SK-N-SH treated with all-trans-retinoic acid at 6 μM for 48 hours (cell line): Measurements from ENCODE around the gene SSTR5.

Experiments
- BACH2 ChIP-seq: fragments of 250-450 bp; sonication (Bioruptor Pico); IDR thresholded peaks from 2 replicates; pipeline ENCODE4 v1.9.0; 2021; ENCODE audit warnings: mild to moderate bottlenecking, borderline replicate concordance
- CSDC2 ChIP-seq: fragments of 250-450 bp; sonication (Bioruptor Pico); IDR thresholded peaks from 2 replicates; pipeline ENCODE4 v1.5.0; 2020; ENCODE audit warnings: mild to moderate bottlenecking, moderate library complexity
- CSRNP3 ChIP-seq: fragments of 250-450 bp; sonication (Bioruptor Pico); IDR thresholded peaks from 2 replicates; pipeline ENCODE4 v1.5.1; 2021; ENCODE audit warnings: mild to moderate bottlenecking, moderate library complexity
- PATZ1 ChIP-seq: fragments of 250-450 bp; sonication (Bioruptor Pico); IDR thresholded peaks from 2 replicates; pipeline ENCODE4 v1.8.0; 2020; ENCODE audit warnings: mild to moderate bottlenecking, moderate library complexity, borderline replicate concordance
- POU6F1 ChIP-seq: fragments of 250-450 bp; sonication (Bioruptor Pico); IDR thresholded peaks from 2 replicates; pipeline ENCODE4 v1.8.0; 2021; ENCODE audit warnings: low read depth, mild to moderate bottlenecking, moderate library complexity, borderline replicate concordance
- SNAI2 ChIP-seq: fragments of 250-450 bp; sonication (Bioruptor Pico); IDR thresholded peaks from 2 replicates; pipeline ENCODE4 v1.5.0; 2020; ENCODE audit warnings: mild to moderate bottlenecking, moderate library complexity
- TCF4 ChIP-seq: fragments of 250-450 bp; sonication (Bioruptor Pico); IDR thresholded peaks from 2 replicates; pipeline ENCODE4 v1.8.0; 2021; ENCODE audit warnings: mild to moderate bottlenecking, moderate library complexity, borderline replicate concordance
- ZFP3 ChIP-seq: fragments of 250-450 bp; sonication (Bioruptor Pico); IDR thresholded peaks from 2 replicates; pipeline ENCODE4 v1.5.0; 2020; ENCODE audit warnings: mild to moderate bottlenecking, moderate library complexity
- ZFP30 ChIP-seq: fragments of 450-650 bp; formaldehyde crosslinking; IDR thresholded peaks from 2 replicates; pipeline ENCODE4 v1.5.0; 2022; ENCODE audit warnings: mild to moderate bottlenecking, moderate library complexity
- ZNF565 ChIP-seq: fragments of 450-650 bp; formaldehyde crosslinking; conservative IDR thresholded peaks from 2 replicates; pipeline ENCODE4 v1.5.0; 2020; ENCODE audit warnings: low read depth, mild to moderate bottlenecking, moderate library complexity
- ZNF70 ChIP-seq: fragments of 450-650 bp; formaldehyde crosslinking; IDR thresholded peaks from 2 replicates; pipeline ENCODE4 v1.5.0; 2020; ENCODE audit warnings: mild to moderate bottlenecking, moderate library complexity
- ZNF8 ChIP-seq: fragments of 450-650 bp; formaldehyde crosslinking; IDR thresholded peaks from 2 replicates; pipeline ENCODE4 v1.5.0; 2020; ENCODE audit warnings: mild to moderate bottlenecking, moderate library complexity

- TF ChIP-seq ZNF565 (no peak), POU6F1 (CRISPR knock-in tag) (no peak), ZFP3 (CRISPR knock-in tag) (no peak), ZNF70 (CRISPR knock-in tag) (no peak), PATZ1 (CRISPR knock-in tag) (no peak), CSRNP3 (no peak), ZNF8 (CRISPR knock-in tag) (no peak), SNAI2 (CRISPR knock-in tag) (no peak), ZFP30 (CRISPR knock-in tag) (no peak), CSDC2 (no peak), TCF4 (CRISPR knock-in tag) (no peak), BACH2 (no peak)
These were observed 38.1 kb upstream of the SSTR5 start for GRCh38 chr16:1034230-1035065.
